GM18868 (cell line): ENCODE measurements around the gene RNF141.

Experiments
- ATAC-seq: cut with Tn5 transposase; IDR thresholded peaks from one replicate; pipeline ENCODE4 v1.9.1; 2021; ENCODE audit warnings: mild to moderate bottlenecking, moderate library complexity; ENCODE audit not compliant: unreplicated experiment

The RNF141 gene

GRCh38 chr11:10484461-10485180, 56.4 kb downstream of the RNF141 start:
- ATAC-seq, result no peak

DNA sequence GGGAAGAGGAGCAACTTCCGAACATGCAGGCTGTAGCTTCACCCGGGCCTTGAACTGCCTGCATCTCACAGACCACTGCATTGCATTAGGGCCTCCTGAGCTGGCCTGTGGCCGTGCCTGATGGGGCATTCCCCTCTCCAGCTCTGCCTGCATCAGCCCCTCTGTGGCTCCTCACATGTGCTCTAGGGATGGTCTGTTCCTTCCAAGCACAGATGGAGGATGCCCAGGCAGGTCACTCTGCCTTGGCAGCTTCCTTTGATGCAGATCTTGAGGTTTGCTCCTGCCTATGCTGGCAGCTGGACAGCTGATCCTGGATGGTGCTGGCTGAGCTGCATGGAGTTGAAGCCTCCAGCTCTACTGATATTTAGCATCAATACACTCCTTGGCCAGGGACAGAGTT, 57.4 kb downstream of the RNF141 start:
- no peak for ATAC-seq

DNA sequence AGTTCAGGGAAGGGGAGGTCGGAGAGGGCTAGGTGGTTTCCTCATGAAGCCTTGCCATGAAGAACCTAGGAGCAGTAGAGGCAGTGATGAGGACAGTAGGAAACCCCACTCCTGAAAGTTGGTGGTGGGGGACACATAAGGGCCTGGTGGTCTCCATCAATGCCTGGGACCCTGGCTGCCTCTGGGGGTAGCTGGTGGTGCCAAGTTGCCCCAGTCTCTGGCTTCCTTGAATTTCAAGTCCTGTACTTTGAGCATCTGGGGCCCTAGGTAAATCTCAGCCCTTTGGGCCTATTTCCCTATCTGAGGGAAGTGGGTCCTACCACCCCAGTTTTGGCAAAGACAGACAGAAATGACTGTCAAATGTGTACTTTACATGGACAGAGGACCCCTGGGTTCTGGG, 57.8 kb downstream of the RNF141 start:
- ATAC-seq, result no peak

GRCh38 chr11:10481560-10482349, 59.2 kb downstream of the RNF141 start:
- no peak for ATAC-seq

GRCh38 chr11:10480760-10481159, 60.2 kb downstream of the RNF141 start:
- ATAC-seq, result no peak

- no peak for ATAC-seq
Observed at GRCh38 chr11:10480026-10480425, 61.0 kb downstream of the RNF141 start.

- ATAC-seq, result no peak
Observed at GRCh38 chr11:10478574-10479550, 62.1 kb downstream of the RNF141 start.

GRCh38 chr11:10478066-10478465, 62.9 kb downstream of the RNF141 start:
- no peak for ATAC-seq

GRCh38 chr11:10477690-10478046, 63.3 kb downstream of the RNF141 start:
- no peak for ATAC-seq

- ATAC-seq, result no peak
Observed at GRCh38 chr11:10476927-10477689, 63.9 kb downstream of the RNF141 start.

DNA sequence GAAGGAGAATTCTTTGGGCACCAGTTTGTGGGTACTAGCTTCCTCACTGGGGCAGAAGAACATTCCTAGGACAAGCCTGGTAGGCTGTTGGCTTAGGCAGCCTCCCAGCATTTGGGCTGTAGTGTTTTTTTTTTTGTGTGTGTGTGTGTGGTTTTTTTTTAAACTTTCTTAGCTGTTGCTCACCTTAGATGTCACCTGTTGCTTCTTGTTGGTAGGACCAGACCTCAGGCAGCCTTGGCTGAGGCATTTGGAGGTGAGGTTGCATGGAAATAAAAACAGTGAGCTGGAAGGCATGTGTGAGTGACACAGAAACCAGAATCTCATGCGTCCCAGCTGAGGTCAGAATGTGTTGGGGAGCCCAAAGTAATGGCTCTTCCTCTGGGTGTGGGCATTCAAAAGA, 64.6 kb downstream of the RNF141 start:
- ATAC-seq, result no peak

DNA sequence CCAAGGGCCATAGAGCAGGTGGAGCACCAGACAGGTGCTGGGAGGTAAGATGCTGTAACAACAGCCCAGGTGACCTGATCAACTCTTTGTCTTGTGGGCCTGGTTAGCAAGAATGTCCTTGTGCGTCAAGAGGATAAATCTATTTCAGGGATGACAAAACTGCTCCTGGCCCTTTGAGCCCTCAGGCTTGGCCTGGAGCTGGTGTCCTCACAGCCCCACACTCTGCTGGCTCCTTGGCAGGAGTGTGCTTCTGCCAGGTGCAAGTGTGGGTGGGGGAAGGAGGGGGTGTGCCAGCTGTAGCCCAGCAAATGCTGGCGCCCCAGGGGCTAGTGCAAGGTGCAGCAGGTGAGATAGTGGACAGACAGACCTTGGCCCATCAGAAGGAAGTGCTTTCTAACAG, 66.4 kb downstream of the RNF141 start:
- ATAC-seq, result no peak

DNA sequence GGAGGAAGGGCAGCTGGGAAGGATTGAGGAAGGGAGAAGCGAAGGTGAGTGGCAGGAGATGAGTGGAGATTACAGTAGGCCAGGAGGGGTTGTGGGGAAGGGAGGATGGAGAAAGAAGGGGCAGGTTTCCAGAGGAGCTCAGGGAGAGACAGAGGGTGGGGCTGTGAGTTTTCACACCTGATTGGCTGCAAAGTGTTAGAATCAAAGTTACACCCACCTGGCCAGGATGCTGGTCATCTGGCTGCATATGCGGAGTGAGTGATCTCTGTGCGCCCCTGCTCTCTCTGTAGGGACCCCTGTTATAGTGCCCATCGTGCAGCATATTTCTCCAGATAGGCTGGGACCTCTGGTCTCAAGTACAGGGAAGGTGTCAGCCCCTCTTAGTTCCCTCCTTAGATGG, 67.6 kb downstream of the RNF141 start:
- no peak for ATAC-seq

DNA sequence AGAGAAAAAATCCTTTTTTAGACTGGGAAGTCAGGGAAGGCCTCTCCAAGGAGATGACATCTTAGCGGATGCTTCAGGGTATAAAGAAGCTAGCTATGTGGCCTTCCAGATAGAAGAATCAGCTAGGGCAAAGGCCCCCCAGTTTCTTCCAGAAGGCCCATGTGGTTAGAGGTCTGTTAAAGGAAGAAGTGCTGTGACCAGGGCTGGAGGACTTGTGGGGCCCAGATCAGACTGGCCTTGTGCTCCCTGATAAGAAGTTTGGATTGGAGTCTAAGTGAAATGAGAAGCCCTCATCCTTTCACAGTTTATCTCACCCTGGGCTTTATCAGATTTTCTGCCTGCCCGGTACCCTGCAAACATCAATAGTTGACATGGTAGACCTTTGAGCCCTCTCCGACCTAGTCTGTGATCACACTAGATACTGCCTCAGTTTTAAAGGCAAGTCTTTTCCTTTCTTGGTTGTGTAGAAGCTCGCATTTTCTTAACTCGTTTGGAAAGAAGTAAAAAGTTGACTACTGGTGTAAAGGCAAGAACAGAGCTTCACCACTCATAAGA, 78.2 kb downstream of the RNF141 start:
- ATAC-seq, result no peak
